Measurements from ENCODE around the gene ATG16L1.

Gene ATG16L1

GRCh38 chr2:233210843-233211547 lies 40.5 kb upstream of the ATG16L1 start:
- Histone ChIP-seq H3K4me1 (peaks cover 26% of the 10 kb centered on the region), H3K27ac (no peak overlapping the region), H3K36me3 (peaks cover 51% of the 10 kb centered on the region), H4K20me1 (peaks cover 30% of the 10 kb centered on the region), H3K4me2 (no peak overlapping the region), H3K9me3 (no peaks in the 10 kb centered on the region), H3K4me3 (no peak overlapping the region), H3K27me3 (no peaks in the 10 kb centered on the region), H3K9ac (no peak overlapping the region)
- TF ChIP-seq Cebpa-rat (IDR thresholded peaks at IDR 0.05), result no peak

- Histone ChIP-seq H3K9me3 (no peaks in the 10 kb centered on the region), H3K36me3 (peaks cover 45% of the 10 kb centered on the region), H3K9ac (no peak overlapping the region), H3K4me2 (no peak overlapping the region), H3K4me3 (no peak overlapping the region), H3K4me1 (peaks cover 26% of the 10 kb centered on the region), H3K27me3 (no peaks in the 10 kb centered on the region), H4K20me1 (peaks cover 26% of the 10 kb centered on the region), H3K27ac (no peak overlapping the region)
- TF ChIP-seq Cebpa-rat (IDR thresholded peaks at IDR 0.05), result no peak
Measured at GRCh38 chr2:233211548-233211895, 40.0 kb upstream of the ATG16L1 start.

GRCh38 chr2:233213011-233213410 lies 38.5 kb upstream of the ATG16L1 start:
- H3K9me3 ChIP-seq, result no peaks in the 10 kb centered on the region
- H3K9ac ChIP-seq, result no peak overlapping the region
- peaks cover 11% of the 10 kb centered on the region for H3K4me1 ChIP-seq
- H3K27me3 ChIP-seq, result no peaks in the 10 kb centered on the region
- H3K27ac ChIP-seq, result no peak overlapping the region
- H3K4me2 ChIP-seq, result no peak overlapping the region
- H3K36me3 ChIP-seq, result peaks cover 30% of the 10 kb centered on the region
- H4K20me1 ChIP-seq, result peaks cover 11% of the 10 kb centered on the region; the same call in 1 of the 2 replicates
- no peak overlapping the region for H3K4me3 ChIP-seq
- TF ChIP-seq Cebpa-rat (IDR thresholded peaks at IDR 0.05), result no peak

DNA sequence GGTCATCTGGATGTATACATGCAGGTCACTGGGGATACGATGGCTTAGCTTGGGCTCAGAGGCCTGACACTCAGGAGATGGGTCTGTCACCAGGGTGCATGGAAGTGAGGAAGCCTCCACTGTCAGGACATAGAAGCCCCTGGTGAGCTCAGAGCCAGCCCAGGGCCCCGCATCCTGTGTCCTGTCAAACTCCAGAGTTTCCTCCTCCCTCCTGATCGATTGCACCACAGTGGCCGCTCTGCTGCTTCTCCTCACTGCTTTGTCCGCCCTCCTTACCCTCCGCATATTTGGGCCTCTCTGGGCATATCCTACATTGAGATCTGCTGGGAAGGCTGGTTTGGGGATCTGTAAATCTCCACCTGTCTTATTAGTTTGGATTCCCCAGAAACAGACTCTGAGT lies 37.5 kb upstream of the ATG16L1 start:
- peaks cover 21% of the 10 kb centered on the region for H3K36me3 ChIP-seq
- H3K27me3 ChIP-seq, result no peaks in the 10 kb centered on the region
- H3K4me1 ChIP-seq, result peaks cover 2% of the 10 kb centered on the region
- no peak for TF ChIP-seq Cebpa-rat (IDR thresholded peaks at IDR 0.05)
- H3K27ac ChIP-seq, result no peak overlapping the region
- H3K4me3 ChIP-seq, result no peak overlapping the region
- no peak overlapping the region for H3K9ac ChIP-seq
- H4K20me1 ChIP-seq, result peaks cover 2% of the 10 kb centered on the region; the same call in 1 of the 2 replicates
- H3K4me2 ChIP-seq, result no peak overlapping the region
- no peaks in the 10 kb centered on the region for H3K9me3 ChIP-seq

DNA sequence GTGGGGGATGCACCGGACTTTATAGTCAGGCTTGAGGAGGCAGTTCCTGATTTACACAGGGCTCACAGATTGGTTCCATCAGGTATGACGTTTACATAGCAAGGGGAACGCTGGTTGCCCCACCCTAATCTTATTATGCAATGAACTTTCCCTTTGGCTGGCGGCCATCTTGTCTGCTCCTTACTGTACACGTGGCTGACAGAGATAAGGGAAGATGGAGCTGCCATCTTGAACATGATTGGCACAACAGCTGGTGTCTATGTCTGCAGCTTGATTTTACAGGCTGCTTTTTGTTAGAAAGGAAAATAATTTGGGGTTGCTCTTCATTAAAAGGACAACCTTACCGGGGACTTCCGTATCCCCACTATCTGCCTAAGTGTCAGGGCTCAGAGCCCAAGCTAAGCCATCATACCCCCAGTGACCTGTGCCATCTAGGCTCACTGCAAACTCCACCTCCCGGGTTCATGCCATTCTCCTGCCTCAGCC lies 33.5 kb upstream of the ATG16L1 start:
- no peak overlapping the region for H3K27ac ChIP-seq
- no peaks in the 10 kb centered on the region for H3K9me3 ChIP-seq
- H3K4me3 ChIP-seq, result no peak overlapping the region
- H3K4me2 ChIP-seq, result no peak overlapping the region
- H4K20me1 ChIP-seq, result no peaks in the 10 kb centered on the region
- no peak overlapping the region for H3K9ac ChIP-seq
- no peaks in the 10 kb centered on the region for H3K4me1 ChIP-seq
- no peaks in the 10 kb centered on the region for H3K27me3 ChIP-seq
- H3K36me3 ChIP-seq, result no peaks in the 10 kb centered on the region
- TF ChIP-seq Cebpa-rat (IDR thresholded peaks at IDR 0.05), result no peak

GRCh38 chr2:233218836-233219235 lies 32.6 kb upstream of the ATG16L1 start:
- H3K27me3 ChIP-seq, result no peaks in the 10 kb centered on the region
- H3K9me3 ChIP-seq, result no peaks in the 10 kb centered on the region
- H4K20me1 ChIP-seq, result no peaks in the 10 kb centered on the region
- H3K27ac ChIP-seq, result no peak overlapping the region
- no peaks in the 10 kb centered on the region for H3K4me1 ChIP-seq
- H3K4me2 ChIP-seq, result no peak overlapping the region
- no peak for TF ChIP-seq Cebpa-rat (IDR thresholded peaks at IDR 0.05)
- H3K36me3 ChIP-seq, result no peaks in the 10 kb centered on the region
- no peak overlapping the region for H3K4me3 ChIP-seq
- H3K9ac ChIP-seq, result no peak overlapping the region

DNA sequence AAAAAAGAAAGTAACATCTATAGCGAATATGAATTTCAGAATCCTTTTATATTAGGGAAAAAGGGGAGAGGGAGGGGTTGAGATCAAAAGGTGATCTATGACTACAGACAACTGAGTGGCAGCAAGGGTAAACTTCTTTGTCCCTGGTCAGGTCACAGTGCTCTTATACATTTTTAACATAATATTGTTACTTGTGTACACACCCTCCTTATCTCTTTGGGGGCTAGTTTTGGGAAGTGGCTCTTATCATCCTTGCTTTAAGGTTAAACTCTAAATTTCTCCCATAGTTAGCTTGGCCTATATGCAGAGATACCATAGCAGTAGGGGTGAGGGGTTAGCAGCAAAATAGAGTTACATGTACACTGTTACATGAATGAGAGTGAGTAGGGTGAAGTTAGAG lies 31.6 kb upstream of the ATG16L1 start:
- H3K36me3 ChIP-seq, result no peaks in the 10 kb centered on the region
- TF ChIP-seq Cebpa-rat (IDR thresholded peaks at IDR 0.05), result no peak

GRCh38 chr2:233221378-233222063 lies 30.0 kb upstream of the ATG16L1 start:
- no peaks in the 10 kb centered on the region for H4K20me1 ChIP-seq

More for the DNA sequence above, 31.6 kb upstream of the ATG16L1 start:
- no peaks in the 10 kb centered on the region for H3K4me1 ChIP-seq
- H3K9me3 ChIP-seq, result no peaks in the 10 kb centered on the region
- H3K27me3 ChIP-seq, result no peaks in the 10 kb centered on the region
- H4K20me1 ChIP-seq, result no peaks in the 10 kb centered on the region
- H3K9ac ChIP-seq, result no peak overlapping the region
- H3K27ac ChIP-seq, result no peak overlapping the region
- no peak overlapping the region for H3K4me2 ChIP-seq
- no peak overlapping the region for H3K4me3 ChIP-seq

GRCh38 chr2:233223059-233223894 lies 28.2 kb upstream of the ATG16L1 start:
- Histone ChIP-seq H3K4me3 (no peak overlapping the region), H3K36me3 (no peaks in the 10 kb centered on the region), H3K27me3 (no peaks in the 10 kb centered on the region), H4K20me1 (no peaks in the 10 kb centered on the region), H3K4me2 (no peak overlapping the region), H3K4me1 (no peaks in the 10 kb centered on the region), H3K9me3 (no peaks in the 10 kb centered on the region), H3K9ac (no peak overlapping the region), H3K27ac (no peak overlapping the region)
- no peak for TF ChIP-seq Cebpa-rat (IDR thresholded peaks at IDR 0.05)

More at GRCh38 chr2:233221378-233222063, 30.0 kb upstream of the ATG16L1 start:
- Histone ChIP-seq H3K4me2 (no peak overlapping the region), H3K27ac (no peak overlapping the region), H3K27me3 (no peaks in the 10 kb centered on the region), H3K9ac (no peak overlapping the region), H3K4me1 (no peaks in the 10 kb centered on the region), H3K9me3 (no peaks in the 10 kb centered on the region), H3K36me3 (no peaks in the 10 kb centered on the region), H3K4me3 (no peak overlapping the region)
- no peak for TF ChIP-seq Cebpa-rat (IDR thresholded peaks at IDR 0.05)
